SK-N-MC (cell line): ENCODE measurements around the gene ELFN1.

Experiments used
- EZH2 ChIP-seq: fragments of 200-600 bp; sonication (generic); IDR thresholded peaks from one replicate; pipeline ENCODE4 v1.6.1; 2017; ENCODE audit warnings: antibody characterized with exemption
- POLR2AphosphoS5 ChIP-seq: IDR thresholded peaks from 2 replicates; pipeline ENCODE4 v1.6.1; 2012; ENCODE audit warnings: mild to moderate bottlenecking, low read depth, low read length, borderline replicate concordance

GRCh38 chr7:1646957-1647891 lies 22.9 kb upstream of the ELFN1 start:
- TF ChIP-seq EZH2 (no peak), POLR2AphosphoS5 (no peak)
